ENCODE measurements around the gene ALG5.

The ALG5 gene

GRCh38 chr13:36975172-36975571 is 24.0 kb downstream of the ALG5 start:
- no peak overlapping the region for H3K4me3 ChIP-seq (ENCODE audit: low read depth, low read length)
- H3K36me3 ChIP-seq (ENCODE audit: control insufficient read depth, insufficient read depth, low read length): peaks cover 5% of the 10 kb centered on the region
- no peaks in the 10 kb centered on the region for H3K9me3 ChIP-seq (ENCODE audit: control insufficient read depth, insufficient read depth, low read length)
- H3K27me3 ChIP-seq (ENCODE audit: control insufficient read depth, insufficient read depth, low read length): no peaks in the 10 kb centered on the region
- H3K4me1 ChIP-seq (ENCODE audit: control insufficient read depth, insufficient read depth, low read length): no peaks in the 10 kb centered on the region
- H3K9ac ChIP-seq (ENCODE audit: low read depth, low read length): no peak overlapping the region

- Histone ChIP-seq H3K27me3 (ENCODE audit: control insufficient read depth, insufficient read depth, low read length) (no peaks in the 10 kb centered on the region), H3K9me3 (ENCODE audit: control insufficient read depth, insufficient read depth, low read length) (no peaks in the 10 kb centered on the region), H3K9ac (ENCODE audit: low read depth, low read length) (no peak overlapping the region), H3K36me3 (ENCODE audit: control insufficient read depth, insufficient read depth, low read length) (no peaks in the 10 kb centered on the region), H3K4me3 (ENCODE audit: low read depth, low read length) (no peak overlapping the region), H3K4me1 (ENCODE audit: control insufficient read depth, insufficient read depth, low read length) (no peaks in the 10 kb centered on the region)
Measured at GRCh38 chr13:36973621-36974295, 25.4 kb downstream of the ALG5 start.

GRCh38 chr13:36973009-36973408 is 26.1 kb downstream of the ALG5 start:
- H3K9me3 ChIP-seq (ENCODE audit: control insufficient read depth, insufficient read depth, low read length): no peaks in the 10 kb centered on the region
- H3K4me1 ChIP-seq (ENCODE audit: control insufficient read depth, insufficient read depth, low read length): no peaks in the 10 kb centered on the region
- no peak overlapping the region for H3K4me3 ChIP-seq (ENCODE audit: low read depth, low read length)
- no peaks in the 10 kb centered on the region for H3K36me3 ChIP-seq (ENCODE audit: control insufficient read depth, insufficient read depth, low read length)
- no peaks in the 10 kb centered on the region for H3K27me3 ChIP-seq (ENCODE audit: control insufficient read depth, insufficient read depth, low read length)
- H3K9ac ChIP-seq (ENCODE audit: low read depth, low read length): no peak overlapping the region

- Histone ChIP-seq H3K9me3 (ENCODE audit: control insufficient read depth, insufficient read depth, low read length) (no peaks in the 10 kb centered on the region), H3K27me3 (ENCODE audit: control insufficient read depth, insufficient read depth, low read length) (no peaks in the 10 kb centered on the region), H3K4me1 (ENCODE audit: control insufficient read depth, insufficient read depth, low read length) (no peaks in the 10 kb centered on the region), H3K36me3 (ENCODE audit: control insufficient read depth, insufficient read depth, low read length) (no peaks in the 10 kb centered on the region), H3K4me3 (ENCODE audit: low read depth, low read length) (no peak overlapping the region), H3K9ac (ENCODE audit: low read depth, low read length) (no peak overlapping the region)
Measured at GRCh38 chr13:36966404-36966803, 32.7 kb downstream of the ALG5 start.

GRCh38 chr13:36965767-36966166 is 33.4 kb downstream of the ALG5 start:
- no peaks in the 10 kb centered on the region for H3K27me3 ChIP-seq (ENCODE audit: control insufficient read depth, insufficient read depth, low read length)
- no peaks in the 10 kb centered on the region for H3K9me3 ChIP-seq (ENCODE audit: control insufficient read depth, insufficient read depth, low read length)
- H3K4me3 ChIP-seq (ENCODE audit: low read depth, low read length): no peak overlapping the region
- H3K9ac ChIP-seq (ENCODE audit: low read depth, low read length): no peak overlapping the region
- H3K4me1 ChIP-seq (ENCODE audit: control insufficient read depth, insufficient read depth, low read length): no peaks in the 10 kb centered on the region
- no peaks in the 10 kb centered on the region for H3K36me3 ChIP-seq (ENCODE audit: control insufficient read depth, insufficient read depth, low read length)

- no peaks in the 10 kb centered on the region for H3K9me3 ChIP-seq (ENCODE audit: control insufficient read depth, insufficient read depth, low read length)
- no peaks in the 10 kb centered on the region for H3K4me1 ChIP-seq (ENCODE audit: control insufficient read depth, insufficient read depth, low read length)
- H3K27me3 ChIP-seq (ENCODE audit: control insufficient read depth, insufficient read depth, low read length): no peaks in the 10 kb centered on the region
- H3K9ac ChIP-seq (ENCODE audit: low read depth, low read length): no peak overlapping the region
- no peaks in the 10 kb centered on the region for H3K36me3 ChIP-seq (ENCODE audit: control insufficient read depth, insufficient read depth, low read length)
- H3K4me3 ChIP-seq (ENCODE audit: low read depth, low read length): no peak overlapping the region
Measured at GRCh38 chr13:36959456-36960116, 39.6 kb downstream of the ALG5 start.

GRCh38 chr13:36954542-36954941 is 44.6 kb downstream of the ALG5 start:
- H3K27me3 ChIP-seq (ENCODE audit: control insufficient read depth, insufficient read depth, low read length): no peaks in the 10 kb centered on the region
- no peaks in the 10 kb centered on the region for H3K36me3 ChIP-seq (ENCODE audit: control insufficient read depth, insufficient read depth, low read length)
- H3K9ac ChIP-seq (ENCODE audit: low read depth, low read length): no peak overlapping the region
- H3K9me3 ChIP-seq (ENCODE audit: control insufficient read depth, insufficient read depth, low read length): no peaks in the 10 kb centered on the region
- H3K4me1 ChIP-seq (ENCODE audit: control insufficient read depth, insufficient read depth, low read length): no peaks in the 10 kb centered on the region
- no peak overlapping the region for H3K4me3 ChIP-seq (ENCODE audit: low read depth, low read length)

- H3K36me3 ChIP-seq (ENCODE audit: control insufficient read depth, insufficient read depth, low read length): no peaks in the 10 kb centered on the region
Measured at GRCh38 chr13:36950920-36951319, 48.2 kb downstream of the ALG5 start.

GRCh38 chr13:36950330-36950729 is 48.8 kb downstream of the ALG5 start:
- Histone ChIP-seq H3K4me1 (ENCODE audit: control insufficient read depth, insufficient read depth, low read length) (no peaks in the 10 kb centered on the region), H3K9me3 (ENCODE audit: control insufficient read depth, insufficient read depth, low read length) (no peaks in the 10 kb centered on the region), H3K9ac (ENCODE audit: low read depth, low read length) (no peak overlapping the region), H3K36me3 (ENCODE audit: control insufficient read depth, insufficient read depth, low read length) (no peaks in the 10 kb centered on the region), H3K4me3 (ENCODE audit: low read depth, low read length) (no peak overlapping the region), H3K27me3 (ENCODE audit: control insufficient read depth, insufficient read depth, low read length) (no peaks in the 10 kb centered on the region)

More at GRCh38 chr13:36950920-36951319, 48.2 kb downstream of the ALG5 start:
- H3K9me3 ChIP-seq (ENCODE audit: control insufficient read depth, insufficient read depth, low read length): no peaks in the 10 kb centered on the region
- no peak overlapping the region for H3K4me3 ChIP-seq (ENCODE audit: low read depth, low read length)
- H3K9ac ChIP-seq (ENCODE audit: low read depth, low read length): no peak overlapping the region
- no peaks in the 10 kb centered on the region for H3K27me3 ChIP-seq (ENCODE audit: control insufficient read depth, insufficient read depth, low read length)
- H3K4me1 ChIP-seq (ENCODE audit: control insufficient read depth, insufficient read depth, low read length): no peaks in the 10 kb centered on the region

- no peak overlapping the region for H3K4me3 ChIP-seq (ENCODE audit: low read depth, low read length)
- no peaks in the 10 kb centered on the region for H3K27me3 ChIP-seq (ENCODE audit: control insufficient read depth, insufficient read depth, low read length)
Measured at GRCh38 chr13:36945078-36945477, 54.1 kb downstream of the ALG5 start.

GRCh38 chr13:36925603-36926002 is 73.5 kb downstream of the ALG5 start:
- Histone ChIP-seq H3K9ac (ENCODE audit: low read depth, low read length) (no peak overlapping the region), H3K4me3 (ENCODE audit: low read depth, low read length) (no peak overlapping the region), H3K36me3 (ENCODE audit: control insufficient read depth, insufficient read depth, low read length) (no peaks in the 10 kb centered on the region), H3K9me3 (ENCODE audit: control insufficient read depth, insufficient read depth, low read length) (no peaks in the 10 kb centered on the region), H3K4me1 (ENCODE audit: control insufficient read depth, insufficient read depth, low read length) (no peaks in the 10 kb centered on the region), H3K27me3 (ENCODE audit: control insufficient read depth, insufficient read depth, low read length) (peaks cover 17% of the 10 kb centered on the region)

More at GRCh38 chr13:36945078-36945477, 54.1 kb downstream of the ALG5 start:
- H3K4me1 ChIP-seq (ENCODE audit: control insufficient read depth, insufficient read depth, low read length): no peaks in the 10 kb centered on the region
- H3K9ac ChIP-seq (ENCODE audit: low read depth, low read length): no peak overlapping the region
- no peaks in the 10 kb centered on the region for H3K9me3 ChIP-seq (ENCODE audit: control insufficient read depth, insufficient read depth, low read length)
- no peaks in the 10 kb centered on the region for H3K36me3 ChIP-seq (ENCODE audit: control insufficient read depth, insufficient read depth, low read length)

GRCh38 chr13:36924001-36924400 is 75.1 kb downstream of the ALG5 start:
- Histone ChIP-seq H3K9me3 (ENCODE audit: control insufficient read depth, insufficient read depth, low read length) (no peaks in the 10 kb centered on the region), H3K27me3 (ENCODE audit: control insufficient read depth, insufficient read depth, low read length) (peaks cover 22% of the 10 kb centered on the region), H3K4me3 (ENCODE audit: low read depth, low read length) (no peak overlapping the region), H3K4me1 (ENCODE audit: control insufficient read depth, insufficient read depth, low read length) (peaks cover under 1% of the 10 kb centered on the region), H3K36me3 (ENCODE audit: control insufficient read depth, insufficient read depth, low read length) (no peaks in the 10 kb centered on the region), H3K9ac (ENCODE audit: low read depth, low read length) (no peak overlapping the region)

Measured in iPS-15b (cell line).